H1 (cell line): ENCODE measurements around the gene TMEM130. TPM values are rescaled to one million over a fixed set of nuclear protein-coding genes. Genes with fewer than 3 reads are reported as not detected.

Experiments used
- BRCA1 ChIP-seq: IDR thresholded peaks from 2 replicates; pipeline ENCODE4 v1.6.1; 2012; ENCODE audit warnings: low read depth, low read length, improper control_type of control experiment
- polyA plus RNA-seq, 7 experiments: library from polyadenylated mRNA; depleted of rRNA in 3 of 7; stranded (reverse) in 5 of 7; unstranded in 2 of 7; fragments of >200 nt in 5 of 7; fragments of 200-250 nt in 2 of 7; gene quantifications; 1 replicate in 5 of 7; 2 replicates in 1 of 7; 4 replicates in 1 of 7; pipeline versions ENCODE4 v1.2.1 to v1.2.3, GENCODE V29; 2011 to 2013; ENCODE audit warnings: missing spikeins in 2 of 7, mixed read lengths in 2 of 7
- total RNA-seq: library from RNA; stranded (reverse); fragmentation: NEBNext Ultra II Directional; extraction: Animal tissue kit (Norgen Biotek cat#: 25700); gene quantifications from 2 replicates; pipeline ENCODE4 v1.2.1, GENCODE V29; 2021

Gene TMEM130
- total and polyA plus RNA-seq, 2 of the 8 experiments (the other 6 are each of a cell fraction or from before 2014, with no cell fraction given), result 2.9 to 6.6 TPM

GRCh38 chr7:98816967-98817710, 52.7 kb downstream of the TMEM130 start (continued):
- TF ChIP-seq BRCA1, result no peak
